Body of pancreas (tissue), 4 donors: ENCODE data around the gene PKP4. TPM values are rescaled to one million over a fixed set of nuclear protein-coding genes. Genes with fewer than 3 reads are reported as not detected.

Experiments used
- ATAC-seq: fragments of 150-250 bp; one replicate; pipeline ENCODE4 v1.9.1; 2016
- DNase-seq, 4 donors: peaks; one replicate each; pipeline ENCODE4 v3.0.0-alpha.2; 2019
- H3K27ac ChIP-seq, 4 donors: fragments of 200-600 bp; sonication (generic); 1 replicate in 3 of 4; 2 replicates in 1 of 4; pipeline versions ENCODE4 v1.5.1 to v1.6.1; 2016 to 2019; ENCODE audit warnings: mild to moderate bottlenecking in 1 of 4, mixed read lengths in 1 of 4, moderate library complexity in 1 of 4
- H3K27me3 ChIP-seq, 2 donors: fragments of 200-600 bp; sonication (generic); one replicate each; pipeline ENCODE4 v1.6.0; 2016; ENCODE audit warnings: mild to moderate bottlenecking in 1 of 2
- H3K36me3 ChIP-seq, 2 donors: fragments of 200-600 bp; sonication (generic); replicated peaks in 1 of 2; 2 replicates each; pipeline ENCODE4 v1.5.1; 2016; ENCODE audit warnings: low read depth in 2 of 2; ENCODE audit not compliant: insufficient read depth in 1 of 2
- H3K4me1 ChIP-seq: fragments of 200-600 bp; sonication (generic); one replicate; pipeline ENCODE4 v1.6.0; 2016
- H3K4me3 ChIP-seq, 2 donors: fragments of 200-600 bp; sonication (generic); 1 replicate in 1 of 2; 2 replicates in 1 of 2; pipeline ENCODE4 v1.5.1; 2016 to 2019
- H3K9me3 ChIP-seq, 3 donors: fragments of 200-600 bp; sonication (generic); 1 replicate in 2 of 3; 2 replicates in 1 of 3; pipeline ENCODE4 v1.5.1; 2016
- CTCF ChIP-seq, 7 experiments: fragments of 450-650 bp in 4 of 7; fragments of 200-600 bp in 3 of 7; sonication (generic) in 3 of 7; IDR thresholded peaks; one replicate each; pipeline ENCODE4 v1.5.1; 2016 to 2019; ENCODE audit warnings: antibody characterized with exemption in 7 of 7
- POLR2A ChIP-seq, 3 donors: fragments of 450-650 bp; IDR thresholded peaks; one replicate each; pipeline ENCODE4 v1.6.1; 2016; ENCODE audit warnings: antibody characterized with exemption in 3 of 3, mild to moderate bottlenecking in 2 of 3
- WGBS, 2 donors: methylation state at CpG; one replicate each; pipeline ENCODE4 v1.1.5; 2017; 5-methylcytosine and 5-hydroxymethylcytosine counted together
- intact Hi-C: fragments of 100-400 bp; cut with DNase I; formaldehyde crosslinking; loops from one replicate; pipeline ENCODE4 v1.15.1; 2023
- total RNA-seq, 2 donors: library from RNA; depleted of rRNA; stranded (reverse); fragments of >200 nt; gene quantifications; one replicate each; pipeline ENCODE4 v1.1.0, GENCODE V29; 2016

PKP4 gene
- total RNA-seq, 2 donors from 2014 or later = 36.3 to 50.1 TPM

- Histone ChIP-seq H3K9me3 (no peaks in the 10 kb centered on the region), H3K36me3 (no peaks in the 10 kb centered on the region), H3K27me3 (no peaks in the 10 kb centered on the region), H3K4me1 (peaks cover 8% of the 10 kb centered on the region), H3K4me3 (no peak overlapping the region), H3K27ac (no peak overlapping the region)
- TF ChIP-seq POLR2A (IDR thresholded peaks at IDR 0.05) = no peak
- intact Hi-C loops = no loop called here
- no peak for DNase-seq
- no peak for ATAC-seq
- 97 to 99% methylated on average over 6 of the region's 6 CpGs for WGBS, 2 donors
Measured at GRCh38 chr2:158645299-158645698, 188.5 kb downstream of the PKP4 start.

DNA sequence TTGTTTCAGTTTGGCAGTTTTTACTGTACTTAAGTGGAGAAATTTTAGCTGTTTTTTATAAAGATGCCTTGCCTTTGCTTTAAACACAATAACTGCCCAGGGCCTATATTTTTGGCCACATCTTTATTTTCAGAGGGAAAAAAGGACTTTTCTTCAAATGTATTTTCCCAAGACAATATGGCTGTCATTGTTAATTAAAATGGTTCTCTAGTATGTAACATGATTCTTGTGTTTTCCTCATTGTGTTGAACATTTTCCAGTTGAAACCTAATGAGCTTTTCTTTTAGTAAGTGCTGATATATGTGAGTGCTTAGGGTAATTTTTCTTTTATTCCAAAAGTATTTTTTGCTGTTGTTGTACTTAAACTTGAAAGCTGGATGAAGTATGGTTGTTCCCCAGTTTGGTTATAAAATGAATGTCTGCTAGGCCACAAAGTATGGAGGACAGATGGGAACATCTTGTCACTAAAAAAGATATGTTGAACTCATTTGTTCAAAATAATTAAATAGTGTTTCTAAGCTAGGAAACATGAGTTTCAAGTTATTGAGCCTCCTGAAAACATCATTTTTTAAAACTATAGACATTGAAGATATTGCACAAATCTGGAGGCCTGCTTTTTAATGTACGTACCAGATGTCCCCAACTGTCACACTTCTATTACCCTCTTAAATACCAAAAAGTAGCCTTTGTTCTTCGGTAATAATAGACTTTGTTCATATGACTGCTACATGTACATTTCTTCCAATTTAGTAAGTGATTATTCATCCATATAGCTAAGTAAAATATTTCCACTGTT is 190.9 kb downstream of the PKP4 start:
- Histone ChIP-seq H3K4me1 (peaks cover 24% of the 10 kb centered on the region), H3K9me3 (no peaks in the 10 kb centered on the region), H3K27me3 (no peaks in the 10 kb centered on the region), H3K4me3 (no peak overlapping the region), H3K36me3 (no peaks in the 10 kb centered on the region), H3K27ac (no peak overlapping the region)
- WGBS, 2 donors = 96 to 97% methylated on average over 2 of the region's 2 CpGs
- intact Hi-C loops = no loop called here
- no peak for ATAC-seq
- no peak for TF ChIP-seq CTCF (IDR thresholded peaks at IDR 0.05)
- no peak for DNase-seq

- TF ChIP-seq CTCF (IDR thresholded peaks at IDR 0.05) = no peak
- TF ChIP-seq POLR2A (IDR thresholded peaks at IDR 0.05) = no peak
- Histone ChIP-seq H3K4me1 (peaks cover 24% of the 10 kb centered on the region), H3K27me3 (no peaks in the 10 kb centered on the region), H3K27ac (peak overlapping the region in 3 of 4 donors; percentile 76 to 87 (median 78)), H3K4me3 (no peak overlapping the region), H3K9me3 (no peaks in the 10 kb centered on the region), H3K36me3 (no peaks in the 10 kb centered on the region)
- 10 to 48% methylated on average over 2 of the region's 2 CpGs for WGBS, 2 donors
- DNase-seq (peak in 1 of 4 donors; percentile 25), ATAC-seq (no peak)
- intact Hi-C loops = no loop called here
Measured at GRCh38 chr2:158649846-158650245, 193.1 kb downstream of the PKP4 start.

DNA sequence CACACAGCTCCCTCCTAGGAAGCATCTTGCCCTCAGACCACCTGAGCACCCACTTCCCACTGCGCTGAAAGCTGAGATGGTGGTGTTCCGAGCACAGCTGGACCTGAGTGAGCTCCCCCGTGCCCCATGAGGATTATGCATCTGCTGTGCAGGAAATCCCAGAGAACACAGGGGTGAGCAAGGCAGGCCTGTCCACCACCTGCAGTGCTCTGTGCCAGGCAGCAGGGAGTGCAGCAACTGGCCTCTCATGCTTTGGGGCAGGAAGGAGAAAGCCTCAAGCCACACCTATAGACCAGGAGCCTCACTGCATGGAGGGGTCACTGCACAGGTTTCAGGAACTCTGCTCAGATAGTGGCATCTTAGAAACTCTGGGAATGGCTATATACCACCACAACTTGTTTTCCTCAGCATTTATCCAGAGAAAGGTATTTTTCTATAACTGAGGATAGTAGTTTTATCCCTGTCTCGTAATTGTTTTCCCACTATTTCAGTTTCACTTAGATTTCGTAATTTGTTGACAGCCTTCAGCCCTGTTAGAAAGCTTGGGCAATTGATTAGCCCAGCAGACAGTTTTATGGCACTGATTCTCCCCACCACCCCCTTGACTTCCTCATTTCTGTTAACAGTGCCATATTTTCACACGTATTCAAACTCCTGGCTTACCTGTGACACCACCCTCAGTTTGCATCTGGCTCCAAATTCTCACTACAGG is 194.1 kb downstream of the PKP4 start:
- intact Hi-C loops = no loop called here
- ATAC-seq (peak; percentile 67), DNase-seq (peak; percentile 42 to 63 (median 56))
- Histone ChIP-seq H3K4me3 (no peak overlapping the region), H3K27me3 (no peaks in the 10 kb centered on the region), H3K27ac (peak overlapping the region; percentile 63 to 87 (median 77)), H3K4me1 (peaks cover 24% of the 10 kb centered on the region), H3K9me3 (no peaks in the 10 kb centered on the region), H3K36me3 (no peaks in the 10 kb centered on the region)
- 34 to 40% methylated on average over 4 to 6 of the region's 6 CpGs for WGBS, 2 donors
- TF ChIP-seq CTCF (IDR thresholded peaks at IDR 0.05) = peak in 4 of 7 experiments; percentile 20 to 35 (median 30)
- TF ChIP-seq POLR2A (IDR thresholded peaks at IDR 0.05) = peak in 1 of 3 donors; percentile 34

- 48% methylated on average over 6 of the region's 6 CpGs for WGBS, 2 donors
- H3K4me1 ChIP-seq = peaks cover 24% of the 10 kb centered on the region
- H3K9me3 ChIP-seq = no peaks in the 10 kb centered on the region
- H3K27me3 ChIP-seq = no peaks in the 10 kb centered on the region
- DNase-seq = peak; percentile 79 to 93 (median 91)
- H3K36me3 ChIP-seq = no peaks in the 10 kb centered on the region
- TF ChIP-seq POLR2A (IDR thresholded peaks at IDR 0.05) = peak in 1 of 3 donors; percentile 30
- TF ChIP-seq CTCF (IDR thresholded peaks at IDR 0.05) = peak in 1 of 7 experiments; percentile 12
- ATAC-seq = peak; percentile 94
- H3K4me3 ChIP-seq = no peak overlapping the region
- peak overlapping the region; percentile 63 to 87 (median 77) for H3K27ac ChIP-seq
- intact Hi-C loops = no loop called here
Measured at GRCh38 chr2:158651358-158652057, 194.8 kb downstream of the PKP4 start.
